Spleen (tissue), 7 donors: ENCODE results near the gene TENT4B.

Experiments used
- POLR2A ChIP-seq, 3 donors: fragments of 450-650 bp; IDR thresholded peaks; one replicate each; pipeline ENCODE4 v1.5.1; 2017; ENCODE audit warnings: antibody characterized with exemption in 3 of 3, mild to moderate bottlenecking in 1 of 3
- POLR2AphosphoS5 ChIP-seq, 3 donors: sonication (generic); formaldehyde crosslinking; IDR thresholded peaks; one replicate each; pipeline ENCODE4 v1.5.1; 2017; ENCODE audit warnings: antibody characterized with exemption in 3 of 3
- TF ChIP-seq, protein P1 (sequence below), 11 experiments: fragments of 200-600 bp in 7 of 11; fragments of 450-650 bp in 4 of 11; sonication (generic) in 4 of 11; IDR thresholded peaks in 8 of 11; conservative IDR thresholded peaks in 3 of 11; 1 replicate in 7 of 11; 2 replicates in 4 of 11; pipeline versions ENCODE4 v1.4.0 to v1.8.0; 2016 to 2021; ENCODE audit warnings: antibody characterized with exemption in 11 of 11, inconsistent platforms in 4 of 11, mild to moderate bottlenecking in 1 of 11
- donor health status: DM: no; HTN: no; CAD: no; lungs with moderate emphysema.
- donor health status: DM: no; HTN: no; CAD: no.
- donor health status: DM: no; HTN: no; CAD: no.

DNA sequence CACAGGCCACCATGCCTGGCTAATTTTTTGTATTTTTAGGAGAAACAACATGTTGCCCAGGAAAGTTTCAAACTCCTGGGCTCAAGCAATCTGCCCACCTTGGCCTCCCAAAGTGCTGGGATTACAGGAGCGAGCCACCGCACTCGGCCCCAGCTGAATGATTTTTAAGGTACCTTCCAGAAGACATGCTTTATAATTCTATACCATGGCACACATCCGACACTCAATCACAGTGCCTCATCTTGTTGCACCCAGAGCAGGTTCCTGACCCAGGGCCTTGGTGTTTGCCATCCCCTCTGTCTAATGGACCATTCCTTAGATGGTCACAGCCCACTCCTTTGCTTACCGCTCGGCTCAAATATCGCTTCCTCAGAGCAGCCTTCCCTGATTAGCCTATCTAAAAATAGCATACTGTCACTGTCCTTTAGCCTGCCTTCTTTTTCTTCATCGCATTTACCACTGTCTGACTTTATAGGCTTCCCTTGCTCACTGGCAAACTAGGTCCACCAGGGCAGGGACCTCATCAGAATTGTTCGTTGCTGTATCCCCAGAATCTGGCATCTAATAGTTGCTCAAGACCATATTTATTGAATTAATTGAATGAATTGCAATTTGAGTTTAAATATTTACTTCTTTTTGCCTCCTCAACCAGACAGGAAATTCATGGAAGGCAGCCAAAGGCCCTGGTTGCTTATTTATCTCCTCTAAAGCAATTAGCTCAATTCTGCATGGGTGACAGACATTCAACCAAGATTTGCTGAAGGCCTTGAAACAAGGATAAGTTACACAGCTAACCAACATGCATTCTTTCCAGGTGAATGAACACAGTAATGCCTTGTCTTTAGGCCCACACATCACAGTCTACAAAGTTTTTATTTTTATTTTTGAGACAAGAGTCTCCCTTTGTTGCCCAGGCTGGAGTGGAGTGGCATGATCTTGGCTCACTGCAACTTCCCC lies 6.3 kb upstream of the TENT4B start:
- TF ChIP-seq POLR2A (IDR thresholded peaks at IDR 0.05), result no peak
- TF ChIP-seq, protein P1, sequence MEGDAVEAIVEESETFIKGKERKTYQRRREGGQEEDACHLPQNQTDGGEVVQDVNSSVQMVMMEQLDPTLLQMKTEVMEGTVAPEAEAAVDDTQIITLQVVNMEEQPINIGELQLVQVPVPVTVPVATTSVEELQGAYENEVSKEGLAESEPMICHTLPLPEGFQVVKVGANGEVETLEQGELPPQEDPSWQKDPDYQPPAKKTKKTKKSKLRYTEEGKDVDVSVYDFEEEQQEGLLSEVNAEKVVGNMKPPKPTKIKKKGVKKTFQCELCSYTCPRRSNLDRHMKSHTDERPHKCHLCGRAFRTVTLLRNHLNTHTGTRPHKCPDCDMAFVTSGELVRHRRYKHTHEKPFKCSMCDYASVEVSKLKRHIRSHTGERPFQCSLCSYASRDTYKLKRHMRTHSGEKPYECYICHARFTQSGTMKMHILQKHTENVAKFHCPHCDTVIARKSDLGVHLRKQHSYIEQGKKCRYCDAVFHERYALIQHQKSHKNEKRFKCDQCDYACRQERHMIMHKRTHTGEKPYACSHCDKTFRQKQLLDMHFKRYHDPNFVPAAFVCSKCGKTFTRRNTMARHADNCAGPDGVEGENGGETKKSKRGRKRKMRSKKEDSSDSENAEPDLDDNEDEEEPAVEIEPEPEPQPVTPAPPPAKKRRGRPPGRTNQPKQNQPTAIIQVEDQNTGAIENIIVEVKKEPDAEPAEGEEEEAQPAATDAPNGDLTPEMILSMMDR (IDR thresholded peaks at IDR 0.05 in 8 of 11, conservative IDR thresholded peaks at IDR 0.05 in 3 of 11), result no peak
- no peak for TF ChIP-seq POLR2AphosphoS5 (IDR thresholded peaks at IDR 0.05)
